Esophagus muscularis mucosa (tissue), 4 donors: ENCODE measurements around the gene PPIA. TPM values are rescaled to one million over a fixed set of nuclear protein-coding genes. Genes with fewer than 3 reads are reported as not detected.
A peak's percentile ranks its signal among the peaks of the same experiment; 100 is the strongest.

Experiments used
- DNase-seq: peaks from one replicate; pipeline ENCODE4 v3.0.0-alpha.2; 2017; ENCODE audit errors: extremely low spot score
- H3K27ac ChIP-seq, 4 donors: fragments of 200-600 bp; sonication (generic); replicated peaks in 1 of 4; 1 replicate in 3 of 4; 2 replicates in 1 of 4; pipeline ENCODE4 v1.5.1; 2016 to 2019; ENCODE audit warnings: mild to moderate bottlenecking in 1 of 4
- H3K27me3 ChIP-seq, 4 donors: fragments of 200-600 bp; sonication (generic); one replicate each; pipeline versions ENCODE4 v1.5.1 to v1.6.0; 2016 to 2019
- H3K36me3 ChIP-seq, 4 donors: fragments of 200-600 bp; sonication (generic); one replicate each; pipeline ENCODE4 v1.5.1; 2016 to 2019
- H3K4me1 ChIP-seq, 4 donors: fragments of 200-600 bp; sonication (generic); one replicate each; pipeline ENCODE4 v1.5.1; 2016 to 2019
- H3K4me3 ChIP-seq, 4 donors: fragments of 200-600 bp; sonication (generic); 1 replicate in 2 of 4; 2 replicates in 2 of 4; pipeline ENCODE4 v1.5.1; 2016 to 2019; ENCODE audit warnings: mild to moderate bottlenecking in 4 of 4, moderate library complexity in 1 of 4
- H3K9me3 ChIP-seq, 4 donors: fragments of 200-600 bp; sonication (generic); 1 replicate in 3 of 4; 2 replicates in 1 of 4; pipeline ENCODE4 v1.5.1; 2016 to 2019
- CTCF ChIP-seq, 3 experiments: fragments of 200-600 bp in 2 of 3; fragments of 450-650 bp in 1 of 3; sonication (generic) in 2 of 3; IDR thresholded peaks; one replicate each; pipeline ENCODE4 v1.5.1; 2017 to 2019; ENCODE audit warnings: antibody characterized with exemption in 3 of 3, mild to moderate bottlenecking in 2 of 3, moderate library complexity in 1 of 3
- EP300 ChIP-seq: sonication (generic); formaldehyde crosslinking; IDR thresholded peaks from one replicate; pipeline ENCODE4 v1.6.1; 2017; ENCODE audit warnings: antibody characterized with exemption
- POLR2A ChIP-seq: fragments of 450-650 bp; IDR thresholded peaks from one replicate; pipeline ENCODE4 v1.6.1; 2017; ENCODE audit warnings: antibody characterized with exemption, moderate library complexity, mild to moderate bottlenecking, low read depth
- POLR2AphosphoS5 ChIP-seq, 2 donors: sonication (generic); formaldehyde crosslinking; IDR thresholded peaks; one replicate each; pipeline ENCODE4 v1.6.1; 2017; ENCODE audit warnings: antibody characterized with exemption in 2 of 2
- WGBS: methylation state at CpG from one replicate; pipeline ENCODE4 v1.1.5; 2018; 5-methylcytosine and 5-hydroxymethylcytosine counted together
- intact Hi-C: fragments of 100-400 bp; cut with DNase I; formaldehyde crosslinking; loops from one replicate; pipeline ENCODE4 v1.15.1; 2023
- total RNA-seq, 4 donors: library from RNA; depleted of rRNA; stranded (reverse); fragments of >200 nt; gene quantifications; one replicate each; pipeline versions ENCODE4 v1.1.0 to v1.2.1, GENCODE V29; 2016

The PPIA gene
- total RNA-seq, 4 donors from 2014 or later, result 1,223 to 1,666 (median 1,462) TPM

DNA sequence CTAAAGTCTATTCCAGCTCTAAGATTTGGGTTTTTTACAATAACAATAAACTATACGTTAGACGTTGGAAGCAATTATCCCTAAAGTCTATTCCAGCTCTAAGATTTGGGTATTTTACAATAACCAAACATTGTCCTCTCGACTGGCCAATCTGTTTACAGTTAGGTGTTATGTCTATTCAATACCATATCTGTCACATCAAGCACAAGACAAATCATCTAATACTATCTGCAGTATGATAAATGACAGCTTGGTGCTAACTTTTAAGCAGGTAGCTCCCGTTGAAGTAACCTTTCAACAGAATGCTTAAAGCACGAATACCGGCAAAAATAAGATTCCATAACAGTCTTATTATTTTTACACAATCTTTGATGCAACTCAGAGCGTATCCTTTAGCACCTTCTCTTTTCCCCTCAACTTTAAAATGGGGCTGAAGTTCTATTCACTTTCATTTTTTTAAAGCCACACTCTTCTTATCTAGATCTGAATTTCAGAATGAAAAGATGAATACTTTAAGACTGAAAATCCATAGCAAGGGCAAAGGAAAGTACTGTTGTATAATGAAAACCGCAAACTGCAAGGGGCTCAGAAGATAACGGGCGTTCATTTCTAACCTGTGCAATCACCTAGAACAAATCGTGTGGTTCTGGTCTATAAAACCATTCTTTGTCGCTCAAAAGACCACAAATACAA is 50.5 kb downstream of the PPIA start:
- Histone ChIP-seq H3K36me3 (peaks cover 0 to 10% (median 2%) of the 10 kb centered on the region in 4 donors), H3K27me3 (no peaks in the 10 kb centered on the region), H3K27ac (peak overlapping the region; percentile 92 to 99 (median 98)), H3K4me3 (peak overlapping the region; percentile 79 to 87 (median 80)), H3K9me3 (no peaks in the 10 kb centered on the region), H3K4me1 (peaks cover 33 to 57% (median 46%) of the 10 kb centered on the region in 4 donors)
- no peak for DNase-seq
- under 1% methylated on average over 12 of the region's 12 CpGs for WGBS
- TF ChIP-seq POLR2AphosphoS5 (IDR thresholded peaks at IDR 0.05) (no peak), CTCF (IDR thresholded peaks at IDR 0.05) (no peak), EP300 (no peak), POLR2A (no peak)
- intact Hi-C loops, result loop anchor here (2.0 kb wide), 2 partner anchors 50 to 258 kb away; partner anchors contain the start of gene PPIA

DNA sequence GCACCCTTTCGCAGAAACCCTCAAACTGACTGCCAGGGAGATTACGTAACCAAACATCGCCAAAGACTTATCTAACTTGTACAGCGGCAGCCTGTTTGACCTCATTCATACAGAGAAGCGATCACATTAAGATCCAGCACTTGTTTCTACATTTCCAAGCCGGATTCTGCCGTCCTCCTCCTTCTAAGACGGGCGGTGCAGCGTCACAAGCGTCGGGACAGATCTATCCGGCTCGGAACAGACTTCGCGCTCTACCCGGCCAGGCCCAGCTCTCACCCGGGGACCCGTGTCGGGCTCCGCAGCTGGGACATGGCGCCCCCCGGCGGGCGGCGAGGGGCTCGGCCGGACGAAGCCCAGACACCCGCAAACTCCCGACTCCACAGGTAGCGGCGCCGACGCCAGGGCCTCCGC is 51.0 kb downstream of the PPIA start:
- H3K9me3 ChIP-seq, result no peaks in the 10 kb centered on the region
- 1% methylated on average over 17 of the region's 36 CpGs for WGBS

DNA sequence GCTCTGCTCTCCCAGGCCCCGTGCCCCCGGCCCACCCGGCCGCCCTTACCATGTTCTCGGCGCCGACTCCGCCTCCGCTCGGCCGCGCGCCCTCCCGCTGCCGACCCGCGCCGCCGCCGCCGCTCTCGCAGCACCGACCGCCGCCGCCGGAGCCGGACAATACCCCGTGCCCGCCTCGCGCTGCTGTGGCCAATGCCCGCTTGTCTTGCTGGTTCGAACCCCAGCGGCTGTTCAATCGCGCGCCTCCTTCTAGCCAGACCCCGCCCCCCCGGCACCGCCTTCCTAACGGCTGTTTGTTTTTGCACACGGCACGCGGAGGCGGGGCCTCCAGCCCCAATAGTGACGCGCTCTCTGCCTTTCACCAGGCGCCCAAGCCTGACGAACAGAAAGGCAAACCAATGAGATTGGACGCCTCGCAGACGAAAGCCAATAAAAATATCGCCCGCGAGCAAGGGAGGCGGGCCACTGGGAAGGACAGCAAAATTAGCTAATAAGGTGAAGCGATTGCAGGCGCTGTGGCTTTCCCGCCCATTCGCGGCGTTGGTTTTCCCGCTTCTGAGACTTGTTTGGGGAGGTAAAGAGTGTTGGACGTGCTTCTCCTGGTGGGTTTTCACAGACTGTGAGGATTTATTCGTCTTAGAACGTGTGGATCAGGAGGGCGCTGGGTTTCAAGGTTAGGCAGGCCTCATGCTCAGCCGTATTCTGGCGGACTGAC is 51.6 kb downstream of the PPIA start, which contains the start of gene H2AZ2:
TSS of gene H2AZ2 (minus strand) at position 168 of the 715 bp plus-strand sequence. CDS start at position 52, 116 bp downstream.
- 0% methylated on average over 57 of the region's 70 CpGs for WGBS
- no peaks in the 10 kb centered on the region for H3K27me3 ChIP-seq
- peak; percentile 100 for DNase-seq
- H3K36me3 ChIP-seq, result no peaks in the 10 kb centered on the region
- peak within 1 kb of the TSS; percentile 79 to 87 (median 80) for H3K4me3 ChIP-seq
- H3K4me1 ChIP-seq, result peaks cover 25 to 45% (median 37%) of the 10 kb centered on the region in 4 donors
- intact Hi-C loops, result loop anchor here (2.0 kb wide), 2 partner anchors 51 to 259 kb away; partner anchors contain the start of gene PPIA
- TF ChIP-seq POLR2A, result peak; percentile 44
- TF ChIP-seq EP300, result no peak
- TF ChIP-seq POLR2AphosphoS5 (IDR thresholded peaks at IDR 0.05), result peak; percentile 87 to 91
- TF ChIP-seq CTCF (IDR thresholded peaks at IDR 0.05), result peak in 1 of 3 experiments; percentile 3
- no peaks in the 10 kb centered on the region for H3K9me3 ChIP-seq
- peak within 1 kb of the TSS; percentile 92 to 99 (median 98) for H3K27ac ChIP-seq

More for the DNA sequence above, 51.0 kb downstream of the PPIA start:
- Histone ChIP-seq H3K4me3 (peak overlapping the region; percentile 79 to 87 (median 80)), H3K27me3 (no peaks in the 10 kb centered on the region), H3K27ac (peak overlapping the region; percentile 92 to 99 (median 98)), H3K36me3 (peaks cover 0 to 4% (median under 1%) of the 10 kb centered on the region in 4 donors), H3K4me1 (peaks cover 28 to 51% (median 41%) of the 10 kb centered on the region in 4 donors)
- intact Hi-C loops, result loop anchor here (2.0 kb wide), 2 partner anchors 51 to 259 kb away; partner anchors contain the start of gene PPIA
- TF ChIP-seq POLR2A (no peak), CTCF (IDR thresholded peaks at IDR 0.05) (peak; percentile 87 to 92 (median 91)), POLR2AphosphoS5 (IDR thresholded peaks at IDR 0.05) (peak in 1 of 2 donors; percentile 11)
- DNase-seq, result peak; percentile 97

DNA sequence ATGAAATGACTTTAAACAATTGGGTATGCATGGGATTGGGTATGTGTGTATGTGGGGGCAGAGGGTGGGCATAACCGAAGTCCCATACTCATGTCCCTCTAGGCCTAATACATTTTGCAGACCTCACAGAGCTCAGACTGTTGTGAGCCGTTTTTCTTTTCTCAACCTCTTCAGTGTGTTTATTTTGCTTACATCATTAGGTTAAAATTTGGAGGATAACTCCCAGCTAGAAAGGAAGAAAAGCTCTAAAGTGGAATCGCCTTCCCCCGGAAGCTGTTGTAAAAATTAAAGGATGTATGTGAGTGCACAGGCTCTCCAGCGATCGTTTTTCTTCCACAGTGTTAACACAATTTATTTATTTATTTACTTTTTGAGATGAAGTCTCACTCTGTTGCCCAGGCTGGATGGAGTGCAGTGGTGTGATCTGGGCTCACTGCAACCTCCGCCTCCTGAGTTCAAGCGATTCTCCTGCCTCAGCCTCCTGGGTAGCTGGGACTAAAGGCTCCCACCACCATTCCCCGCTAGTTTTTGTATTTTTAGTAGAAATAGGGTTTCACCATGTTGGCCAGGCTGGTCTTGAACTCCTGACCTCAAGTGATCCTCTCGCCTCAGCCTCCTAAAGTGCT is 52.9 kb downstream of the PPIA start:
- DNase-seq, result no peak
- Histone ChIP-seq H3K27ac (peak overlapping the region in 2 of 4 donors; percentile 99), H3K4me1 (peaks cover 23 to 33% (median 28%) of the 10 kb centered on the region in 4 donors), H3K36me3 (no peaks in the 10 kb centered on the region), H3K4me3 (peak overlapping the region in 3 of 4 donors; percentile 79 to 87 (median 80)), H3K9me3 (no peaks in the 10 kb centered on the region), H3K27me3 (no peaks in the 10 kb centered on the region)
- intact Hi-C loops, result no loop called here
- TF ChIP-seq EP300 (no peak), POLR2AphosphoS5 (IDR thresholded peaks at IDR 0.05) (no peak), CTCF (IDR thresholded peaks at IDR 0.05) (no peak), POLR2A (no peak)
- 77% methylated on average over 10 of the region's 10 CpGs for WGBS
